ENCODE measurements around the gene IGLL5. TPM values are rescaled to one million over a fixed set of nuclear protein-coding genes. Genes with fewer than 3 reads are reported as not detected.

Gene IGLL5
- total RNA-seq, 6 experiments from 2014 or later: not detected

GRCh38 chr22:22943521-22944267, 56.1 kb downstream of the IGLL5 start:
- Mint-ChIP-seq H3K27me3 (ENCODE audit: insufficient read depth) (peaks cover 15% of the 10 kb centered on the region), H3K36me3 (ENCODE audit: low read depth) (no peaks in the 10 kb centered on the region), H3K4me1 (ENCODE audit: low read depth) (no peaks in the 10 kb centered on the region), H3K27ac (no peak overlapping the region), H3K9me3 (no peaks in the 10 kb centered on the region), H3K4me3 (no peak overlapping the region)
- TF ChIP-seq, protein P1, sequence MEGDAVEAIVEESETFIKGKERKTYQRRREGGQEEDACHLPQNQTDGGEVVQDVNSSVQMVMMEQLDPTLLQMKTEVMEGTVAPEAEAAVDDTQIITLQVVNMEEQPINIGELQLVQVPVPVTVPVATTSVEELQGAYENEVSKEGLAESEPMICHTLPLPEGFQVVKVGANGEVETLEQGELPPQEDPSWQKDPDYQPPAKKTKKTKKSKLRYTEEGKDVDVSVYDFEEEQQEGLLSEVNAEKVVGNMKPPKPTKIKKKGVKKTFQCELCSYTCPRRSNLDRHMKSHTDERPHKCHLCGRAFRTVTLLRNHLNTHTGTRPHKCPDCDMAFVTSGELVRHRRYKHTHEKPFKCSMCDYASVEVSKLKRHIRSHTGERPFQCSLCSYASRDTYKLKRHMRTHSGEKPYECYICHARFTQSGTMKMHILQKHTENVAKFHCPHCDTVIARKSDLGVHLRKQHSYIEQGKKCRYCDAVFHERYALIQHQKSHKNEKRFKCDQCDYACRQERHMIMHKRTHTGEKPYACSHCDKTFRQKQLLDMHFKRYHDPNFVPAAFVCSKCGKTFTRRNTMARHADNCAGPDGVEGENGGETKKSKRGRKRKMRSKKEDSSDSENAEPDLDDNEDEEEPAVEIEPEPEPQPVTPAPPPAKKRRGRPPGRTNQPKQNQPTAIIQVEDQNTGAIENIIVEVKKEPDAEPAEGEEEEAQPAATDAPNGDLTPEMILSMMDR (IDR thresholded peaks at IDR 0.05): no peak
- no peak for DNase-seq

- Mint-ChIP-seq H3K4me3 (no peak overlapping the region), H3K36me3 (ENCODE audit: low read depth) (no peaks in the 10 kb centered on the region), H3K27me3 (ENCODE audit: insufficient read depth) (peaks cover 15% of the 10 kb centered on the region), H3K9me3 (no peaks in the 10 kb centered on the region), H3K4me1 (ENCODE audit: low read depth) (no peaks in the 10 kb centered on the region), H3K27ac (no peak overlapping the region)
- DNase-seq: no peak
- TF ChIP-seq, protein P1 (IDR thresholded peaks at IDR 0.05): no peak
These were observed 56.8 kb downstream of the IGLL5 start for GRCh38 chr22:22944268-22944985.

GRCh38 chr22:22945195-22945594, 57.6 kb downstream of the IGLL5 start:
- peaks cover 18% of the 10 kb centered on the region for H3K27me3 Mint-ChIP-seq (ENCODE audit: insufficient read depth)
- TF ChIP-seq, protein P1 (IDR thresholded peaks at IDR 0.05): no peak
- H3K4me1 Mint-ChIP-seq (ENCODE audit: low read depth): no peaks in the 10 kb centered on the region
- DNase-seq: no peak
- no peak overlapping the region for H3K4me3 Mint-ChIP-seq
- no peaks in the 10 kb centered on the region for H3K9me3 Mint-ChIP-seq
- no peak overlapping the region for H3K27ac Mint-ChIP-seq
- no peaks in the 10 kb centered on the region for H3K36me3 Mint-ChIP-seq (ENCODE audit: low read depth)

Small RNA genes lying within 50 kb of the gene (microRNA-seq; reads per million reads assigned to microRNA genes)
- gene MIR5571: not detected

Other genes starting within 250 kb of the IGLL5 start
- not detected for gene GGTLC2, start 243.2 kb upstream of the IGLL5 start, total RNA-seq (2021; fragmentation: NEBNext Ultra II Directional; extraction: Animal tissue kit (Norgen Biotek cat#: 25700))
- gene GNAZ, start 182.7 kb downstream of the IGLL5 start, total RNA-seq (2021; fragmentation: NEBNext Ultra II Directional; extraction: Animal tissue kit (Norgen Biotek cat#: 25700)): 10 to 100 TPM; 19.0 to 22.5 (median 20.1) TPM